ENCODE results near the gene CYLD. TPM values are rescaled to one million over a fixed set of nuclear protein-coding genes. Genes with fewer than 3 reads are reported as not detected.

Gene CYLD
- total RNA-seq, 2 experiments from 2014 or later = 360 to 373 TPM

DNA sequence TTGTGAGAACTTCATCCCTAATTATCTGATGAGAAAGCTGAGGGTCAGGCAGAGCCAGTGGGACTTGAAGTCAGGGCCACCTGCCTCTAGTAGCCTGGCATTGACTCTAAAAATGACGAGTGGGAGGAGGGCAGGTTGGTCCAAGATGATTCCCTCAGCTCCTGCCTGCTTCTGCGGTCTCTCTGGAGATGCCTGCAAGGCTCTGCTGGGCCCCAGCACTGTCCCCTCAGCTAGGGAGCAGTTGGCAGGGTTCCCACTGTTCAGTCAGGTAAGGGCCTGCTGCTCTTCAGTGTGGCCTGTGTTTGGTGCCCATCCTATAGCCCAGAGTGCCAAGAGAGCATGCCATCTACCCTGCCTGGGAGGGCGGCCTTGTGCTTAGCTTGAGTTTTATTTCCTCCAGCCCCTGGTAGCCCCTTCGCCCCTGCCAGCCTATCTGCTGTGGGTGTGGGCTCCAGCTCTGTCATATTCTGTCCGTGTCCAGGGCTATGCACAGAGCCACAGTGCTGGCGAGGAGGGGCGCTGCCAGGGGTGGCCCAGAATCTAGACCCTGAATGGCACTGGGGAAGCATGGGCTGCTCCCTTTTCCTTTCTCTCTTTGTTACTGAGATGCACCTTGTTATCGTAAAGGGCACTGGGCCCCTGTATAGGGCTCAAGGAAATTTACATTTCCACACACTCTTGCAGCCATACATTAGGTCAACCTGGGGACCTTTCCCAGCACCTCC is 68.5 kb downstream of the CYLD start:
- Histone ChIP-seq H3K36me3 (ENCODE audit: insufficient read depth, low read length) (no peaks in the 10 kb centered on the region), H3K4me3 (ENCODE audit: low read length) (no peak overlapping the region), H3K4me1 (ENCODE audit: insufficient read depth, low read length) (peaks cover 15% of the 10 kb centered on the region), H3K27ac (ENCODE audit: low read depth in 1 of 2, low read length in 2 of 2) (no peak overlapping the region), H3K27me3 (ENCODE audit: control insufficient read depth in 1 of 2, insufficient read depth in 2 of 2, low read length in 2 of 2) (no peaks in the 10 kb centered on the region), H3K9me3 (ENCODE audit: control insufficient read depth in 1 of 2, insufficient read depth in 1 of 2, low read length in 2 of 2) (no peaks in the 10 kb centered on the region)
- no peak for DNase-seq
- TF ChIP-seq, protein P1, sequence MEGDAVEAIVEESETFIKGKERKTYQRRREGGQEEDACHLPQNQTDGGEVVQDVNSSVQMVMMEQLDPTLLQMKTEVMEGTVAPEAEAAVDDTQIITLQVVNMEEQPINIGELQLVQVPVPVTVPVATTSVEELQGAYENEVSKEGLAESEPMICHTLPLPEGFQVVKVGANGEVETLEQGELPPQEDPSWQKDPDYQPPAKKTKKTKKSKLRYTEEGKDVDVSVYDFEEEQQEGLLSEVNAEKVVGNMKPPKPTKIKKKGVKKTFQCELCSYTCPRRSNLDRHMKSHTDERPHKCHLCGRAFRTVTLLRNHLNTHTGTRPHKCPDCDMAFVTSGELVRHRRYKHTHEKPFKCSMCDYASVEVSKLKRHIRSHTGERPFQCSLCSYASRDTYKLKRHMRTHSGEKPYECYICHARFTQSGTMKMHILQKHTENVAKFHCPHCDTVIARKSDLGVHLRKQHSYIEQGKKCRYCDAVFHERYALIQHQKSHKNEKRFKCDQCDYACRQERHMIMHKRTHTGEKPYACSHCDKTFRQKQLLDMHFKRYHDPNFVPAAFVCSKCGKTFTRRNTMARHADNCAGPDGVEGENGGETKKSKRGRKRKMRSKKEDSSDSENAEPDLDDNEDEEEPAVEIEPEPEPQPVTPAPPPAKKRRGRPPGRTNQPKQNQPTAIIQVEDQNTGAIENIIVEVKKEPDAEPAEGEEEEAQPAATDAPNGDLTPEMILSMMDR (IDR thresholded peaks at IDR 0.05) = no peak
- no peak overlapping the region for H3K4me3 Mint-ChIP-seq
- no peaks in the 10 kb centered on the region for H3K9me3 Mint-ChIP-seq
- no peaks in the 10 kb centered on the region for H3K27me3 Mint-ChIP-seq
- H3K4me1 Mint-ChIP-seq (ENCODE audit: low read depth) = peaks cover 13% of the 10 kb centered on the region
- CTCF ChIA-PET = interaction anchor here (0.9 kb wide), 1 partner anchor 145 kb away, joined by 3 read pairs; no protein-coding TSS in a partner anchor
- H3K36me3 Mint-ChIP-seq (ENCODE audit: low read depth) = no peaks in the 10 kb centered on the region
- intact Hi-C loops (cut with DNase I, micrococcal nuclease) = no loop called here
- H3K27ac Mint-ChIP-seq = no peak overlapping the region
- POLR2A ChIA-PET = interaction anchor here (0.5 kb wide), 1 partner anchor 12 kb away, joined by 4 read pairs; no protein-coding TSS in a partner anchor
- no peak for ATAC-seq (ENCODE audit: poor library complexity)

DNA sequence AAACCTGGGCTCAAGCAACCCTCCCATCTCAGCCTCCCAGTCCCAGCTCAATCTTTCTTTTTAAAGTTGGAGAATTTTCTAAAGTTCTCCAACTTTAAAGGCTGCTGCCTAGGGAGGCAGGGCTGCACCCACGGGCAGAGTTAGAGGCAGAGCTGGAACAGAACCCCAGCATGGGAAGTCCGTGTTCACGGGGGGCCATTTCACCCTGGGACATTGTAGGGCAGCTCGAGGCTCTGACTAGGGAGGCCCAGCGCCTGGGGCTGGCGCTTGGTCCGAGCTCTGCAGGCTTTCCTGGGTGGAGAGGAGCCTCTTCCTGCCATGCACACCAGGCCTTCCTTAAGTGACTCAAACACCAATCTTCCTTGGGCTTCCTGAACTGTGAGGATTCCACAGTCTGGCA is 70.2 kb downstream of the CYLD start:
- ATAC-seq (ENCODE audit: poor library complexity) (no peak), DNase-seq (no peak)
- H3K36me3 ChIP-seq (ENCODE audit: insufficient read depth, low read length) = no peaks in the 10 kb centered on the region
- Mint-ChIP-seq H3K9me3 (no peaks in the 10 kb centered on the region), H3K36me3 (ENCODE audit: low read depth) (no peaks in the 10 kb centered on the region), H3K27ac (no peak overlapping the region), H3K27me3 (no peaks in the 10 kb centered on the region), H3K4me3 (no peak overlapping the region), H3K4me1 (ENCODE audit: low read depth) (no peaks in the 10 kb centered on the region)
- H3K9me3 ChIP-seq (ENCODE audit: control insufficient read depth in 1 of 2, insufficient read depth in 1 of 2, low read length in 2 of 2) = no peaks in the 10 kb centered on the region
- H3K4me1 ChIP-seq (ENCODE audit: insufficient read depth, low read length) = no peaks in the 10 kb centered on the region
- no peak overlapping the region for H3K27ac ChIP-seq (ENCODE audit: low read depth in 1 of 2, low read length in 2 of 2)
- intact Hi-C loops (cut with DNase I, micrococcal nuclease) = no loop called here
- ChIA-PET CTCF (no interaction called here), POLR2A (no interaction called here)
- no peak overlapping the region for H3K4me3 ChIP-seq (ENCODE audit: low read length)
- H3K27me3 ChIP-seq (ENCODE audit: control insufficient read depth in 1 of 2, insufficient read depth in 2 of 2, low read length in 2 of 2) = no peaks in the 10 kb centered on the region
- TF ChIP-seq, protein P1 (IDR thresholded peaks at IDR 0.05) = no peak

DNA sequence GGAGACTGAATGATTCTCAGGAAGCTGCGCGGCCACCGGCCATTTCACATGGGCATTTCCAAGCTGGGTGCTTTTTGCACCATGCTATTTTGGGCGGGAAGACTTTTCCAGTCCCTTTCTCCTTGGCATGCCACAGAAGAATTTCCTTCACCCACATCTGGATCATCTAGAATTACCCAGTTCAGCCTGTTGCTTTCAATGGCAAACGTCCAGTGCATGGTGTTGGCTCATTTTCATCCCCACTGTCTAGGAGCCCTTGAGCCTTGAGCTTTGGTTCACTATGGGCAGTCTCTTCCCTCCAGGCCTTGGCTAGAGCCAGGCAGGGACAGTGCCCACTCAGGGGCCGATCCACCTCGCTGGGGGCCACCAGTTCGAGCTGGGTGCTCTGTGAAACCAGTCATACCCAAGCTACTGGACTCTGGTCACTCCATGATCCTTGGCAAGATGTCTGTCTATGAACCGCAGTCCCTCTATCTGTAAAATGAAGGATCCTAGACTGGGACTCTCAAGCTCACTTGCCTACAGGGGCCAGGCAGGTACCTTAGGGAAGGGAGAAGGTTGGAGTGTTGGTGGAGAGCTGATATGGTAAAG is 71.1 kb downstream of the CYLD start:
- no peak for ATAC-seq (ENCODE audit: poor library complexity)
- Mint-ChIP-seq H3K4me1 (ENCODE audit: low read depth) (no peaks in the 10 kb centered on the region), H3K36me3 (ENCODE audit: low read depth) (no peaks in the 10 kb centered on the region), H3K4me3 (no peak overlapping the region), H3K27ac (no peak overlapping the region), H3K27me3 (no peaks in the 10 kb centered on the region), H3K9me3 (no peaks in the 10 kb centered on the region)
- no peaks in the 10 kb centered on the region for H3K9me3 ChIP-seq (ENCODE audit: control insufficient read depth in 1 of 2, insufficient read depth in 1 of 2, low read length in 2 of 2)
- intact Hi-C loops (cut with DNase I, micrococcal nuclease) = no loop called here
- POLR2A ChIA-PET = no interaction called here
- no peaks in the 10 kb centered on the region for H3K4me1 ChIP-seq (ENCODE audit: insufficient read depth, low read length)
- CTCF ChIA-PET = no interaction called here
- no peaks in the 10 kb centered on the region for H3K27me3 ChIP-seq (ENCODE audit: control insufficient read depth in 1 of 2, insufficient read depth in 2 of 2, low read length in 2 of 2)
- TF ChIP-seq, protein P1 (IDR thresholded peaks at IDR 0.05) = no peak
- no peak overlapping the region for H3K27ac ChIP-seq (ENCODE audit: low read depth in 1 of 2, low read length in 2 of 2)
- no peaks in the 10 kb centered on the region for H3K36me3 ChIP-seq (ENCODE audit: insufficient read depth, low read length)
- no peak for DNase-seq
- H3K4me3 ChIP-seq (ENCODE audit: low read length) = no peak overlapping the region

Measured in CD4-positive, alpha-beta T cell (primary cell).